Uterus (tissue), 4 donors: ENCODE data around the gene ZCCHC7. TPM values are rescaled to one million over a fixed set of nuclear protein-coding genes. Genes with fewer than 3 reads are reported as not detected.

Experiments used
- DNase-seq, 2 donors: peaks; one replicate each; pipeline ENCODE4 v3.0.0-alpha.2; 2019 to 2020
- H3K27ac ChIP-seq, 2 donors: fragments of 200-600 bp; sonication (generic); 1 replicate in 1 of 2; 2 replicates in 1 of 2; pipeline ENCODE4 v1.5.1; 2016 to 2018
- H3K27me3 ChIP-seq, 2 donors: fragments of 200-600 bp; sonication (generic); one replicate each; pipeline ENCODE4 v1.5.1; 2018 to 2019; ENCODE audit warnings: control low read depth in 1 of 2
- H3K36me3 ChIP-seq, 2 donors: fragments of 200-600 bp; sonication (generic); one replicate each; pipeline ENCODE4 v1.5.1; 2019; ENCODE audit warnings: control low read depth in 1 of 2
- H3K4me1 ChIP-seq, 2 donors: fragments of 200-600 bp; sonication (generic); one replicate each; pipeline ENCODE4 v1.5.1; 2018 to 2019; ENCODE audit warnings: control low read depth in 1 of 2
- H3K4me3 ChIP-seq, 2 donors: fragments of 200-600 bp; sonication (generic); 1 replicate in 1 of 2; 2 replicates in 1 of 2; pipeline ENCODE4 v1.5.1; 2018 to 2019; ENCODE audit warnings: mild to moderate bottlenecking in 1 of 2
- H3K9me3 ChIP-seq, 2 donors: fragments of 200-600 bp; sonication (generic); one replicate each; pipeline ENCODE4 v1.5.1; 2019; ENCODE audit warnings: control low read depth in 1 of 2
- CTCF ChIP-seq, 4 experiments: fragments of 200-600 bp in 2 of 4; fragments of 450-650 bp in 2 of 4; sonication (generic) in 2 of 4; IDR thresholded peaks; one replicate each; pipeline ENCODE4 v1.5.1; 2016 to 2019; ENCODE audit warnings: antibody characterized with exemption in 4 of 4, mild to moderate bottlenecking in 2 of 4, moderate library complexity in 1 of 4
- POLR2A ChIP-seq, 2 donors: fragments of 450-650 bp; IDR thresholded peaks; one replicate each; pipeline ENCODE4 v1.6.1; 2016; ENCODE audit warnings: antibody characterized with exemption in 2 of 2, mild to moderate bottlenecking in 1 of 2, moderate library complexity in 1 of 2
- intact Hi-C: fragments of 100-400 bp; cut with DNase I; formaldehyde crosslinking; loops from one replicate; pipeline ENCODE4 v1.15.1; 2023; ENCODE audit warnings: low total_unique reads
- small RNA-seq: library from RNA; depleted of rRNA; stranded (forward); fragments of <200 nt; gene quantifications from one replicate; pipeline ENCODE3, GENCODE V24; 2016
- total RNA-seq, 4 donors: library from RNA; depleted of rRNA in 3 of 4; stranded (reverse); fragments of >200 nt in 3 of 4; gene quantifications; one replicate each; pipeline versions ENCODE4 v1.1.0 to v1.2.4, GENCODE V29; 2014 to 2023
- donor health status: DM: yes; HTN: yes; CAD: no.

ZCCHC7 gene
- total RNA-seq, 4 donors from 2014 or later = 15.6 to 37.4 (median 30.2) TPM

DNA sequence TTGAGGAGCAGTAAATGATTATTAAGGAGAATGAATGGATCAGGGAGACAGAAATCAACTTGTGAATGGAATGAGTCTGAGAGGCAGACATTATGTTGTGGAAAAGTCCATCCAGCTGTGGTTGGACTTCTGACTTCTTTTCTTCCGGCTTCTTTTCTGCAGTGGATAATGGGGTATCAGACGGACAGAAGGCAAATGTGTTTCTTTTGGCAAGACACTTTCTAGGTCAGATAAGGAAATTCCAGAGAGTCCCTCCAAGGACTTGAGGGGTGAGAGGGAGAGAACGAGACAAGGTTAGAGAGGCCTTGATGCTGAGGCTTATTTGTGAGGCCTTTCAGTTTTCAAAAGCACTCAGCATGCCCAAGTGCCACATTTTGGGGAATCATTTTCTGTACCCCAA, 285.0 kb downstream of the ZCCHC7 start:
- Histone ChIP-seq H3K36me3 (no peaks in the 10 kb centered on the region), H3K27ac (no peak overlapping the region), H3K27me3 (no peaks in the 10 kb centered on the region), H3K9me3 (no peaks in the 10 kb centered on the region), H3K4me3 (no peak overlapping the region), H3K4me1 (no peaks in the 10 kb centered on the region)
- TF ChIP-seq CTCF (IDR thresholded peaks at IDR 0.05) (no peak), POLR2A (IDR thresholded peaks at IDR 0.05) (no peak)
- intact Hi-C loops = no loop called here
- DNase-seq = no peak

DNA sequence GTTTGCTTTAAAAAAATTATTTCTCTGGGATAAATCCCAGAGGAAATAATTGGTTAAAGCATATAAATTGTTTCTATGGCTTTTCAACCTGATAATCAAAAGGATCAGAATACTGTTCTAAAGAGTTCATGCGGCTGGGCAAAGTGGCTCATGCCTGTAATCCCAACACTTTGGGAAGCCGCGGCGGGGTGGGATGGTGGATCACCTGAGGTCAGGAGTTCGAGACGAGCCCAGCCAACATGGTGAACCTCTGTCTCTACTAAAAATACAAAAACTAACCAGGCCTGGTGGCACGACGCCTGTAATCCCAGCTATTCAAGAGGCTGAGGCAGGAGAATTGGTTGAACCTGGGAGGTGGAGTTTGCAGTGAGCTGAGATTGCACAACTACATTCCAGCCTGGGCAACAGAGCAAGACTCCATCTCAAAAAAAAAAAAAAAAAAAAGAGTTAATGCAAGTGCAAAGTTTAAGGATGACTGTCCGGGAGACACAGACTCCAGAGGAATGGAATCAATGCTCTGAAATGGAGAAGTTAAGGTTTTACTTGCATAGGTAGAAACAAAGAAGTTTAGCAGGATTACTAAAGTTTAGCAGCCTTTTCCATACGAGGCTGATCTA, 285.5 kb downstream of the ZCCHC7 start:
- Histone ChIP-seq H3K27me3 (no peaks in the 10 kb centered on the region), H3K36me3 (no peaks in the 10 kb centered on the region), H3K27ac (no peak overlapping the region), H3K4me1 (no peaks in the 10 kb centered on the region), H3K4me3 (no peak overlapping the region), H3K9me3 (no peaks in the 10 kb centered on the region)
- TF ChIP-seq CTCF (IDR thresholded peaks at IDR 0.05) (no peak), POLR2A (IDR thresholded peaks at IDR 0.05) (no peak)
- no peak for DNase-seq
- intact Hi-C loops = no loop called here

DNA sequence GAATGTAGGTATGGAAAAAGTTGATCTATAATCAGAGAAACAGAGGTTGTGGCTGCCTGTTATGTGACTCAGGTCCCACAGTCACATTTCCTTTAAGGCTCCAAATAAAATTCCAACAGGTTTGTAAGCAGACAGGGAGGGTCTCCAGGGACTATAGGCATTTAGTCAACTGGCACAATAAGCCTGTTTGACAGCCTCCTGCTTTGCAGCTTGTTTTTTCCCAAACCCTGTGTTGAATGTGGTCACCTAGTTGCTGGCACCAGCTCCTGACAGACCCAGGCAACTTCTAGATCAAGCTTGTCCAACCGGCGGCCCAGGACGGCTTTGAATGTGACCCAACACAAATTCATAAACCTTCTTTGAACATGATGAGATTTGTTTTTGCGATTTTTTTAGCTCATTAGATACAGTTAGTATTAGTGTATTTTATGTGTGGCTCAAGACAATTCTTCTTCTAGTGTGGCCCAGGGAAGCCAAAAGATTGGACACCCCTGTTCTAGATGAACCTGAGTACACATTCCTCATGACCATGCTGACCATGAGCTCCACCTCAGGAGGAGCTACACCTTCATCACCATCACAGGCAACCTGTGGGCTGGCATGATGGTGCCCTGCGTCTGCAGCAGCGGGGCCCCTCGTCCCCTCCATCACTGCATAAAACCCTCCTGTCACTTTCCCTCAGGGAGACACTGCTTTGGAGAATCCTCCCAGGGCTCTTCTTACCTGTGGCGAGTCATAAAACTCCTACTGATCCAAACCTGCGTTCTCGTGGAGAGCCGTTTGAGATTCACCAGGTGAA, 286.4 kb downstream of the ZCCHC7 start:
- no peaks in the 10 kb centered on the region for H3K4me1 ChIP-seq
- no peak for DNase-seq
- no peaks in the 10 kb centered on the region for H3K36me3 ChIP-seq
- intact Hi-C loops = no loop called here
- TF ChIP-seq CTCF (IDR thresholded peaks at IDR 0.05) = no peak
- no peak for TF ChIP-seq POLR2A (IDR thresholded peaks at IDR 0.05)
- no peak overlapping the region for H3K27ac ChIP-seq
- no peaks in the 10 kb centered on the region for H3K27me3 ChIP-seq
- H3K4me3 ChIP-seq = no peak overlapping the region
- H3K9me3 ChIP-seq = no peaks in the 10 kb centered on the region

- intact Hi-C loops = no loop called here
- no peak for DNase-seq
- no peaks in the 10 kb centered on the region for H3K36me3 ChIP-seq
- no peaks in the 10 kb centered on the region for H3K27me3 ChIP-seq
- TF ChIP-seq CTCF (IDR thresholded peaks at IDR 0.05) = no peak
- TF ChIP-seq POLR2A (IDR thresholded peaks at IDR 0.05) = no peak
- H3K27ac ChIP-seq = no peak overlapping the region
- H3K9me3 ChIP-seq = no peaks in the 10 kb centered on the region
- no peaks in the 10 kb centered on the region for H3K4me1 ChIP-seq
- no peak overlapping the region for H3K4me3 ChIP-seq
These were observed 287.1 kb downstream of the ZCCHC7 start for GRCh38 chr9:37407468-37407867.

Small RNA genes within 50 kb of the gene (small RNA-seq; reads per million reads assigned to genes)
- gene AL512604.1 (not detected), gene RF00019 (not detected), gene RNU6-677P (not detected)

Other genes starting within 250 kb of the ZCCHC7 start
- under 1 TPM in 1 of 4 donors, not detected in 3; 0.55 TPM for gene PAX5, start 86.3 kb upstream of the ZCCHC7 start, total RNA-seq